DND-41 (cell line): ENCODE results near the gene MGAT5.

Source experiments
- ATAC-seq: fragments of 200-7000 bp; cut with Tn5 transposase; 3 replicates; pipeline ENCODE4 v1.9.1; 2021; ENCODE audit warnings: low read depth; ENCODE audit not compliant: insufficient read depth
- DNase-seq: peaks from one replicate; pipeline ENCODE4 v3.0.0-alpha.2; 2020
- H2AFZ ChIP-seq: 2 replicates; pipeline ENCODE4 v1.6.0; 2012; ENCODE audit warnings: low read depth, low read length
- H3K27ac ChIP-seq: 2 replicates; pipeline ENCODE4 v1.5.1; 2012; ENCODE audit warnings: low read length, inconsistent platforms
- H3K27me3 ChIP-seq: fragments of 200-600 bp; sonication (generic); 2 replicates; pipeline ENCODE4 v1.6.0; 2012; ENCODE audit warnings: low read length, mild to moderate bottlenecking, inconsistent platforms; ENCODE audit not compliant: insufficient read depth, poor library complexity
- H3K36me3 ChIP-seq: 2 replicates; pipeline ENCODE4 v1.5.1; 2012; ENCODE audit warnings: low read length, inconsistent platforms; ENCODE audit not compliant: insufficient read depth
- H3K4me1 ChIP-seq: 2 replicates; pipeline ENCODE4 v1.5.1; 2012; ENCODE audit warnings: mild to moderate bottlenecking, low read length; ENCODE audit not compliant: insufficient read depth
- H3K4me2 ChIP-seq: 2 replicates; pipeline ENCODE4 v1.6.0; 2012; ENCODE audit warnings: mild to moderate bottlenecking, moderate library complexity, low read length, inconsistent platforms; ENCODE audit not compliant: insufficient read depth
- H3K4me3 ChIP-seq, 2 experiments: fragments of 200-600 bp in 1 of 2; shearing (Covaris generic) in 1 of 2; 2 replicates each; pipeline ENCODE4 v1.5.1; 2012 to 2016; ENCODE audit warnings: inconsistent platforms in 2 of 2, low read length in 2 of 2, mild to moderate bottlenecking in 2 of 2, low read depth in 1 of 2, moderate library complexity in 1 of 2
- H3K79me2 ChIP-seq: 2 replicates; pipeline ENCODE4 v1.6.0; 2012; ENCODE audit warnings: low read length, inconsistent platforms; ENCODE audit not compliant: insufficient read depth
- H3K9ac ChIP-seq: 2 replicates; pipeline ENCODE4 v1.6.0; 2012; ENCODE audit warnings: low read depth, mild to moderate bottlenecking, inconsistent platforms, low read length, moderate library complexity
- H3K9me3 ChIP-seq: 2 replicates; pipeline ENCODE4 v1.5.1; 2012; ENCODE audit warnings: low read length, moderate library complexity, mild to moderate bottlenecking, inconsistent platforms; ENCODE audit not compliant: insufficient read depth, severe bottlenecking
- H4K20me1 ChIP-seq: 2 replicates; pipeline ENCODE4 v1.6.0; 2012; ENCODE audit warnings: low read length; ENCODE audit not compliant: insufficient read depth
- CTCF ChIP-seq: IDR thresholded peaks from 2 replicates; pipeline ENCODE4 v1.5.1; 2012; ENCODE audit warnings: borderline replicate concordance, low read length, moderate library complexity, mild to moderate bottlenecking; ENCODE audit not compliant: poor library complexity, severe bottlenecking; ENCODE audit errors: extremely low read depth
- EZH2 ChIP-seq: IDR thresholded peaks from 3 replicates; pipeline ENCODE4 v1.6.1; 2012; ENCODE audit warnings: borderline replicate concordance, low read depth, mild to moderate bottlenecking, moderate library complexity, low read length, inconsistent platforms; ENCODE audit not compliant: severe bottlenecking

MGAT5 gene

GRCh38 chr2:134445985-134446382, 192.1 kb downstream of the MGAT5 start:
- no peaks in the 10 kb centered on the region for H3K79me2 ChIP-seq
- H3K27ac ChIP-seq: no peak overlapping the region

GRCh38 chr2:134446383-134447017, 192.6 kb downstream of the MGAT5 start:
- no peaks in the 10 kb centered on the region for H3K27me3 ChIP-seq
- H3K4me2 ChIP-seq: no peak overlapping the region
- no peaks in the 10 kb centered on the region for H3K4me1 ChIP-seq
- no peaks in the 10 kb centered on the region for H3K79me2 ChIP-seq
- peaks cover 73% of the 10 kb centered on the region for H3K36me3 ChIP-seq
- H3K9me3 ChIP-seq: no peaks in the 10 kb centered on the region
- no peak overlapping the region; the same call in 1 of the 2 replicates for H3K27ac ChIP-seq
- ATAC-seq (no peak), DNase-seq (no peak)
- H4K20me1 ChIP-seq: peaks cover 5% of the 10 kb centered on the region; the same call in 1 of the 2 replicates
- H3K4me3 ChIP-seq: no peak overlapping the region
- TF ChIP-seq CTCF (no peak), EZH2 (no peak)
- H3K9ac ChIP-seq: no peak overlapping the region
- H2AFZ ChIP-seq: no peak overlapping the region

More at GRCh38 chr2:134445985-134446382, 192.1 kb downstream of the MGAT5 start:
- Histone ChIP-seq H3K4me2 (no peak overlapping the region), H2AFZ (no peak overlapping the region), H3K4me1 (no peaks in the 10 kb centered on the region), H4K20me1 (peaks cover 5% of the 10 kb centered on the region; the same call in 1 of the 2 replicates), H3K36me3 (peaks cover 78% of the 10 kb centered on the region), H3K27me3 (no peaks in the 10 kb centered on the region), H3K4me3 (no peak overlapping the region), H3K9ac (no peak overlapping the region), H3K9me3 (no peaks in the 10 kb centered on the region)
- DNase-seq (no peak), ATAC-seq (no peak)
- TF ChIP-seq EZH2 (no peak), CTCF (no peak)

- DNase-seq: no peak
- Histone ChIP-seq H3K36me3 (peaks cover 66% of the 10 kb centered on the region), H3K4me1 (no peaks in the 10 kb centered on the region), H3K9me3 (no peaks in the 10 kb centered on the region), H3K79me2 (no peaks in the 10 kb centered on the region), H3K27me3 (no peaks in the 10 kb centered on the region), H3K4me3 (no peak overlapping the region), H3K4me2 (no peak overlapping the region), H3K9ac (no peak overlapping the region), H2AFZ (no peak overlapping the region), H3K27ac (no peak overlapping the region), H4K20me1 (peaks cover 5% of the 10 kb centered on the region; the same call in 1 of the 2 replicates)
- TF ChIP-seq EZH2 (no peak), CTCF (no peak)
- ATAC-seq: no peak
These were observed 193.8 kb downstream of the MGAT5 start for GRCh38 chr2:134447669-134448068.

- H3K4me2 ChIP-seq: no peak overlapping the region
- H3K9me3 ChIP-seq: no peaks in the 10 kb centered on the region
- DNase-seq (no peak), ATAC-seq (no peak)
- H4K20me1 ChIP-seq: peaks cover 5% of the 10 kb centered on the region; the same call in 1 of the 2 replicates
- H3K4me1 ChIP-seq: no peaks in the 10 kb centered on the region
- no peaks in the 10 kb centered on the region for H3K79me2 ChIP-seq
- H3K27me3 ChIP-seq: no peaks in the 10 kb centered on the region
- H2AFZ ChIP-seq: no peak overlapping the region
- peaks cover 63% of the 10 kb centered on the region for H3K36me3 ChIP-seq
- H3K9ac ChIP-seq: no peak overlapping the region
- H3K27ac ChIP-seq: no peak overlapping the region
- no peak overlapping the region for H3K4me3 ChIP-seq
- no peak for TF ChIP-seq EZH2
- TF ChIP-seq CTCF: no peak
These were observed 194.8 kb downstream of the MGAT5 start for GRCh38 chr2:134448650-134449049.
